Left ventricle myocardium inferior (tissue), 1 donor: Measurements from ENCODE around the gene USP31. TPM values are rescaled to one million over a fixed set of nuclear protein-coding genes. Genes with fewer than 3 reads are reported as not detected.

Experiments
- DNase-seq: peaks from one replicate; pipeline ENCODE4 v3.0.0-alpha.2; 2020
- H3K27ac ChIP-seq: fragments of 200-600 bp; replicated peaks from 2 replicates; pipeline ENCODE4 v1.8.0; 2021
- H3K27me3 ChIP-seq: fragments of 200-600 bp; 2 replicates; pipeline ENCODE4 v1.8.0; 2021; ENCODE audit warnings: low read depth
- H3K36me3 ChIP-seq: fragments of 200-600 bp; 2 replicates; pipeline ENCODE4 v1.8.0; 2021
- H3K4me1 ChIP-seq: fragments of 200-600 bp; 2 replicates; pipeline ENCODE4 v1.8.0; 2021
- H3K4me3 ChIP-seq: fragments of 200-600 bp; 2 replicates; pipeline ENCODE4 v1.8.0; 2021; ENCODE audit warnings: mild to moderate bottlenecking, moderate library complexity
- H3K9me3 ChIP-seq: fragments of 200-600 bp; replicated peaks from 2 replicates; pipeline ENCODE4 v1.8.0; 2021
- intact Hi-C: fragments of 100-400 bp; cut with micrococcal nuclease; formaldehyde crosslinking; loops from one replicate; pipeline ENCODE4 v1.11.0; 2022
- total RNA-seq: library from RNA; stranded (reverse); fragmentation: NEBNext Ultra II Directional; extraction: Animal tissue kit (Norgen Biotek cat#: 25700); gene quantifications from one replicate; pipeline ENCODE4 v1.2.1, GENCODE V29; 2021
- TF ChIP-seq, protein P1 (sequence below): fragments of 200-600 bp; IDR thresholded peaks from 2 replicates; pipeline ENCODE4 v1.8.0; 2021; ENCODE audit warnings: antibody characterized with exemption, mild to moderate bottlenecking, borderline replicate concordance
- donor health status: DM: no; HTN: yes; CAD: no; lungs with severe emphysema.

USP31 gene
- total RNA-seq, 1 donor from 2014 or later = 28.2 TPM

DNA sequence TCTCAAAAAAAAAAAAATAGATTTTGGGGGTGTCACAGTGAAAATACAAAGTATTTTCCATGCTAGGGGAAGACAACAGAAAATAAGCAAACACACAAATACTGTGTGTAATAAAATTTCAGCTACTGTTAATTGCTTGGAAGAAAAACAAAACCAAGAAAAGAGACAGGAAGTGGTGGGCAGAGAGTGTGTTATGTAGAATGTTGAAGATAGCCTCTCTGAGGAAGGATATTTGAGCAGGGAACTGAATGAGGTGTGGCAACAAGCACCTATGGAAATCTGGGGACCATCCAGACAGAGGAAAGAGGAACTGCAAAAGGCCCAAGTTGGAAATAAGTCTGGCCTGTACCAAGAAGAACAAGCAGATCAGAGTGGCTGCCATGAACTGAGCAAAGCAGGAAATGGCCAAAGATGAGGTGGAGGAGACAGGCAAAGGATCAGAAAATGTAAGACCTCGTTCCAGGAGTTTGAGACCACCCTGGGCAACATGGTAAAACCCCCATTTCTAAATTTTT lies 7.8 kb upstream of the USP31 start:
- Histone ChIP-seq H3K4me1 (no peaks in the 10 kb centered on the region), H3K36me3 (no peaks in the 10 kb centered on the region), H3K27ac (no peak overlapping the region), H3K9me3 (no peaks in the 10 kb centered on the region), H3K27me3 (no peaks in the 10 kb centered on the region), H3K4me3 (no peak overlapping the region)
- intact Hi-C loops = no loop called here
- DNase-seq = no peak
- TF ChIP-seq, protein P1, sequence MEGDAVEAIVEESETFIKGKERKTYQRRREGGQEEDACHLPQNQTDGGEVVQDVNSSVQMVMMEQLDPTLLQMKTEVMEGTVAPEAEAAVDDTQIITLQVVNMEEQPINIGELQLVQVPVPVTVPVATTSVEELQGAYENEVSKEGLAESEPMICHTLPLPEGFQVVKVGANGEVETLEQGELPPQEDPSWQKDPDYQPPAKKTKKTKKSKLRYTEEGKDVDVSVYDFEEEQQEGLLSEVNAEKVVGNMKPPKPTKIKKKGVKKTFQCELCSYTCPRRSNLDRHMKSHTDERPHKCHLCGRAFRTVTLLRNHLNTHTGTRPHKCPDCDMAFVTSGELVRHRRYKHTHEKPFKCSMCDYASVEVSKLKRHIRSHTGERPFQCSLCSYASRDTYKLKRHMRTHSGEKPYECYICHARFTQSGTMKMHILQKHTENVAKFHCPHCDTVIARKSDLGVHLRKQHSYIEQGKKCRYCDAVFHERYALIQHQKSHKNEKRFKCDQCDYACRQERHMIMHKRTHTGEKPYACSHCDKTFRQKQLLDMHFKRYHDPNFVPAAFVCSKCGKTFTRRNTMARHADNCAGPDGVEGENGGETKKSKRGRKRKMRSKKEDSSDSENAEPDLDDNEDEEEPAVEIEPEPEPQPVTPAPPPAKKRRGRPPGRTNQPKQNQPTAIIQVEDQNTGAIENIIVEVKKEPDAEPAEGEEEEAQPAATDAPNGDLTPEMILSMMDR = no peak

DNA sequence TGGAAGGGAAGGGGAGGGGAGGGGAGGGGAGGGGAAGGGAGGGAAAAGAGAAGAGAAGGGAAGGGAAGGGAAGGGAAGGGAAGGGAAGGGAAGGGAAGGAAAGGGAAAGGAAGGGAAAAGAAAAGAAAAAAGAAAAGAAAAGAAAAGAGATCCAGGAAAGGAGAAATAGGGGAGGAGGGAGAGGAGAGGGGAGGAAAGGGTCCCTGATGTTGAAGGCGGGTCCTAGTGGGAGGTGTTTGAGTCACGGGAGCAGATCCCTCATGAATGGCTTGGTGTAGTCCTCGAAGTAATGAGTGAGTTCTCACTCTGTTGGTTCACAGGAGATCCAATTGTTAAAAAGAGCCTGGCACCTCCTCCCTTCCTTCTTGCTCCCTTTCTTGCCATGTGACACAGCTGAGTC lies 6.9 kb upstream of the USP31 start:
- no peaks in the 10 kb centered on the region for H3K9me3 ChIP-seq
- no peak for DNase-seq
- TF ChIP-seq, protein P1 = no peak
- no peak overlapping the region for H3K4me3 ChIP-seq
- no peaks in the 10 kb centered on the region for H3K36me3 ChIP-seq
- intact Hi-C loops = no loop called here
- no peak overlapping the region for H3K27ac ChIP-seq
- no peaks in the 10 kb centered on the region for H3K4me1 ChIP-seq
- H3K27me3 ChIP-seq = no peaks in the 10 kb centered on the region

DNA sequence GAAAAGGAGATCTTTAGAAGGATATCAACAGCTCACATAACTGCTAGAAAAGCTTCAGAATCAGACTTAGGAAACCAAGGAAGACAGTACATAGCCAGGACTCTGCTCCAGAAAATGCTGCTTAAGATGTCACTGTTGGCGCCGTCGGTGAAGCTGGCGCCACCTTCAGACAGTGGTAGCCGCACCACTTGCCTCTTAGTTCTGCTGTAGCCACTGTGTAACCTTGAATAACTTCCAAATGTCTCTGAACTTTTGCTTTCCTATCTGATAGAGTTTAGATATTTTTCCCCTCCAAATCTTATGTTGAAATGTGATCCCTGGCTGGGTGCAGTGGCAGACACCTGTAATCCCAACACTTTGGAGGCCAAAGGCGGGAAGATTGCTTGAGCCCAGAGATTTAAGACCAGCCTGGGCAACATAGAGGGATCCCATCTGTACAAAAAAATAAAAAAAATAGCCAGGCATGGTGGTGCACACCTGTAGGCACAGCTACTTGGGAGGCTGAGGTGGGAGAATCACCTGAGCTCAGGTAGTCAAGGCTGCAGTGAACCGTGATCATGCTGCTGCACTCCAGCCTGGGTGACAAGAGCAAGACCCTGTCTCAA lies 6.3 kb upstream of the USP31 start:
- no peak overlapping the region for H3K4me3 ChIP-seq
- no peaks in the 10 kb centered on the region for H3K4me1 ChIP-seq
- intact Hi-C loops = no loop called here
- no peaks in the 10 kb centered on the region for H3K36me3 ChIP-seq
- H3K27me3 ChIP-seq = no peaks in the 10 kb centered on the region
- H3K9me3 ChIP-seq = no peaks in the 10 kb centered on the region
- no peak for DNase-seq
- TF ChIP-seq, protein P1 = peak; percentile 52
- no peak overlapping the region for H3K27ac ChIP-seq

DNA sequence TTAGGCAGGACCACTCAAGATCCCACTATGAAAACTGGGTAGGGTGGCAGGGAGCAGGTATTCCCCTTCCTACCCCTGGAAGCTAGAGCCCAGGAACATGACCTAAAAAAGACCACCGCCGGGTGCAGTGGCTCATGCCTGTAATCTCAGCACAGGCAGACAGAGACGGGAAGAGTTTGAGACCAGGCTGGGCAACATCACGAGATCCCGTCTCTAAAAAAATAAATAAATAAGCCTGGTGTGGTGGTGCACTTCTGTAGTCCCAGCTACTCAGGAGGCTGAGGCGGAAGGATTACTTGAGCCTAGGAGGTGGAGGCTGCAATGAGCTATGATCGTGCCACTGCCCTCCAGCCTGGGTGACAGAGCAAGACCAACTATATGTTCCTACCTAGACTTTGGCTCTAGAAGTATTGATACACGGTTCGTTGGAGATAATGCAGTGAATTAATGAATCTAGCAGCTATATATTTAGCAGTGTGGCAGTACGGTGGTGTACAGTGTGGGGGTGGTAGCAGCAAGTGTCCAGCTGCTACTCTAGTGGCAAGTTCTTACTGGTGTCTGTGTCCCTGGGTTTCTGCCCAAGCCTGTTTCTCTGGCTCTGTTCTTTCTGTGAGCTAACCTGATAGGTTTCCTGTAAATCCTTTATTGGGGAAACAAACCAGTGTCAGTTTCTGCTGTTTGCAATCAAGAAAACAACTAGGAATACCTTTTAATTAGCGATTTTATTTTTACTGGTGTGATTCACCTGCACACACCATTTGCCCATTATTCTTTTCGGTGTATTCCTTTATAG lies 3.3 kb upstream of the USP31 start:
- H3K4me3 ChIP-seq = no peak overlapping the region
- H3K4me1 ChIP-seq = peaks cover 10% of the 10 kb centered on the region
- H3K36me3 ChIP-seq = no peaks in the 10 kb centered on the region
- TF ChIP-seq, protein P1 = no peak
- no peak overlapping the region for H3K27ac ChIP-seq
- no peaks in the 10 kb centered on the region for H3K27me3 ChIP-seq
- no peak for DNase-seq
- intact Hi-C loops = no loop called here
- no peaks in the 10 kb centered on the region for H3K9me3 ChIP-seq

DNA sequence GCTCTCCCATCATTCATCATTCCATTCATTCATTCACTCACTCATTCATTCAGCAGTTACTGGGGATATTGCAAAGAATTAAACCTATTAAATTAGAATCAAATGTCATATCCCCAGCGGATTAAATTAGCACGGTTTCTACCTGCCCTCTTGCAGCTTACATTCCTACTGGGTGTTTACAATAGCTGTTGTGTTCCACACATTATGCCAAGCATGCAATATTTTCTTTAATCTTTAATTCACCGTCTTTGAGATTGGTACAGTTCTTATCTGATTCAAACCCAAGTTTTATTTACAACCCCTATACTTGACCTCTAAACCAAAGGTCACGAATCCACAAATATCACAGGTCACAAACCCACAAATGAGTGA lies 727 bp upstream of the USP31 start:
- Histone ChIP-seq H3K4me3 (peak overlapping the region; percentile 78), H3K36me3 (no peaks in the 10 kb centered on the region), H3K27me3 (no peaks in the 10 kb centered on the region), H3K27ac (peak overlapping the region; percentile 97), H3K9me3 (no peaks in the 10 kb centered on the region), H3K4me1 (peaks cover 37% of the 10 kb centered on the region)
- intact Hi-C loops = loop anchor here (10.0 kb wide), 1 partner anchor 75 kb away; no protein-coding TSS in a partner anchor
- no peak for DNase-seq
- TF ChIP-seq, protein P1 = no peak
